ENCODE data around the gene TMTC4.

GRCh38 chr13:100596516-100596915, 78.1 kb downstream of the TMTC4 start:
- TF ChIP-seq CTCF (IDR thresholded peaks at IDR 0.05) = no peak
- no peak for TF ChIP-seq POLR2A (IDR thresholded peaks at IDR 0.05)
